Measurements from ENCODE around the gene SLC52A3.
A peak's percentile ranks its signal among the peaks of the same experiment; 100 is the strongest.
"Not testable (repeated sequence)": the region's sequence is repeated elsewhere in the genome, so short reads cannot be mapped to it uniquely, and the experiment has no call there.

Gene SLC52A3

DNA sequence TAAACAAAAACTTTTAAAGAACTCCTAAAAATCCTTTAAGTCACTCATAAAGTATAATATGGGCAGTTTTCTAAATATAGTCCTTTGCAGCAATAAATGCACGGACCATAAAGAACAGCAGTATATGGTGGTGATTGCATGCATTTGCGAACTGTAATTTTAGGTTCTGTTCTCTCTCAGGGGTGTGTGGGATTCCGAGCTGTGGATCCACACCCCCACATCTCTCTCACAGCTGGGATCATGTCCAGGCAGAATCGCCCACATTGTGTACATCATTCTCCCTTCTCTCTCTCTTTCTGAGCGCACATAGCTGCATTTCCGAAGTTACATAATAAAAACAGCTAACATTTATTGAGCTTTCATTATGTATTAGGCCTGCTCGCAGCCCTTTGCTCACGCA, 28.6 kb downstream of the SLC52A3 start:
- TF ChIP-seq FOXK2 (IDR thresholded peaks at IDR 0.05): no peak
- no peak for TF ChIP-seq LEF1 (IDR thresholded peaks at IDR 0.05; ENCODE audit: borderline replicate concordance)
- CTCF ChIA-PET: interaction anchor here (0.9 to 1.8 kb wide), 8 partner anchors 11 to 279 kb away, joined by 3 to 8 read pairs (median 4); no protein-coding TSS in a partner anchor
- POLR2A ChIA-PET: interaction anchor here (1.5 kb wide), 1 partner anchor 196 kb away, joined by 5 read pairs; the partner anchor contains the start of gene CSNK2A1
- no peak for DNase-seq (ENCODE audit: extremely low spot score)

DNA sequence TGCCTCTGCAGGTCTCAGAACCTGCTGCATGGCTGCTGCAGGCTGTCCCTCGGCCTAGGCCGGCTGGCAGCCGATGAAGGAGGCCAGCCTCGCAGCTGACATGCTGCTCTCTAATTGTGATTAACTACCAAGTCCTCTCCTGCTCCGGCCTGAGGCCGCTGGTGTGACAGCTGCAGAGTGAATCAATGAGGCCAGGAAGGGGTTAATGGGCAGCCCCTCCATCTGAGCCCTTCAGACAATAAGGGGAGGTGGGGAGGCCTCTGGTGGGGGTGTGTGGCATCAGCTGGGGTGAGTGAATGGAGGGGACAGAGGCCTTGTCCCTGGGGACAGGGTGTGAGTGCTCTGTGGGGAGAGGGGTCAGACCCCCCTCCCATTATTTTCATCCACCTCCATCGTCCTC, 34.4 kb downstream of the SLC52A3 start:
- CTCF ChIA-PET: no interaction called here
- no peak for DNase-seq (ENCODE audit: extremely low spot score)
- TF ChIP-seq L3MBTL2 (conservative IDR thresholded peaks at IDR 0.05) (no peak), CTBP1 (IDR thresholded peaks at IDR 0.05; ENCODE audit: borderline replicate concordance) (no peak), SP1 (IDR thresholded peaks at IDR 0.05) (no peak), FOXM1 (IDR thresholded peaks at IDR 0.05; ENCODE audit: borderline replicate concordance) (no peak), ZNF384 (IDR thresholded peaks at IDR 0.05) (no peak), LEF1 (IDR thresholded peaks at IDR 0.05; ENCODE audit: borderline replicate concordance) (no peak)
- POLR2A ChIA-PET: no interaction called here

DNA sequence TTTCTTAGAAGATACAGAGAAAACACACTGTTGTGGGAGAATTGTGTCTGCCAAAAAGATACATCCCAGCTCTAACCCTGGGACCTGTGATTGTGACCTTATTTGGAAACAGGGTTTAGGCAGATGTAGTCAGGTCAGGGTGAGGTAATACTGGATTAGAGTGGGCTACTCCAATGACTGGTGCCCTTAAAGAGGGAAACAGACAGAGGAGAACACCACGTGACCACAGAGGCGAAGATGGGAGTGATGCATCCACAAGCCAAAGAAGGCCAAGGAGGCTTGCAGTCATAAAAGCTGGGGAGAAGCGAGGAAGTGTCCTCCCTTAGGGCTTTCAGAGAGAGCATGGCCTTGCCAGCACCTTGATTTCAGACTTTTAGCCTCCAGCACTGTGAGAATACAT, 35.6 kb downstream of the SLC52A3 start:
- no peak for DNase-seq (ENCODE audit: extremely low spot score)
- ChIA-PET CTCF (interaction anchor here (1.5 kb wide), 1 partner anchor 66 kb away, joined by 6 read pairs; no protein-coding TSS in a partner anchor), POLR2A (no interaction called here)
- no peak for TF ChIP-seq SUZ12 (IDR thresholded peaks at IDR 0.05)
- no peak for TF ChIP-seq FOXK2 (IDR thresholded peaks at IDR 0.05)
- TF ChIP-seq SP1 (IDR thresholded peaks at IDR 0.05): no peak
- TF ChIP-seq NFRKB (IDR thresholded peaks at IDR 0.05): no peak
- TF ChIP-seq ELF4 (IDR thresholded peaks at IDR 0.05): no peak
- TF ChIP-seq CTBP1 (IDR thresholded peaks at IDR 0.05; ENCODE audit: borderline replicate concordance): no peak
- no peak for TF ChIP-seq ZNF384 (IDR thresholded peaks at IDR 0.05)
- no peak for TF ChIP-seq FOXA1 (IDR thresholded peaks at IDR 0.05)
- TF ChIP-seq ARNT (IDR thresholded peaks at IDR 0.05): no peak

DNA sequence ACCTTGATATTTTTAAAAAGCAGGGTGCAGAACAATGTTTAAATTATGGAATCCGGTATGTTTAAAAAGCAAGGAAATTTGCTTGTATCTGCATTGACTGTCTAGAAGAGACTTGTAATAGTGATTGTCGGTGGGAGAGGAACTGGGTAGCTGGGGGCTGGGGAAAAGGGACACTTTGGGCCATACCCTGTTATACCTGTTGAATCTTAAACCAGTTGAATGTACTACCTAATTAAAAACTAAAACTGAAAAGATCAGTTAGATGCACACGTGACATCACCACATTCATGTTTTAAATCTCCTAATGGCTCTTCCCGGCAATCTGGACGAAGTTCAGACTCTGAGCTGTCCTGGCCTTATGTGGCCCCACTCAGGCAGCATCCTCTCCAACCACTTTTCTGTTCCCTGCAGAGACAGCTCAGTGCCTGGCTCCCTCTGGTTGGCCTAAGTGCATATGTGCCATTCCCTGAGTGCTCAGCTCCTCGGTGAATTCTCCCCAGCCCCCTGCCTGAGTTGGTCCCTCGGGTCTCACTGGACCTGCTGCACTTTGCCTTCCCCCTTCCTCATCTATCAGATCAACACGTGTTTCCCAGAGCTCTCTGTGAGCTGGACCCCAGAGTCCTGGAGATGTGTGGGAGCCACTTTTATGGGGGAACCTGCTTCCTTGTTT, 36.3 kb downstream of the SLC52A3 start:
- CTCF ChIA-PET: interaction anchor here (1.5 kb wide), 1 partner anchor 65 kb away, joined by 6 read pairs; no protein-coding TSS in a partner anchor
- POLR2A ChIA-PET: no interaction called here
- no peak for DNase-seq (ENCODE audit: extremely low spot score)
- no peak for TF ChIP-seq HDGF (IDR thresholded peaks at IDR 0.05; ENCODE audit: borderline replicate concordance)
- no peak for TF ChIP-seq CTBP1 (IDR thresholded peaks at IDR 0.05; ENCODE audit: borderline replicate concordance)
- no peak for TF ChIP-seq ELF4 (IDR thresholded peaks at IDR 0.05)
- no peak for TF ChIP-seq ZNF384 (IDR thresholded peaks at IDR 0.05)
- no peak for TF ChIP-seq NFRKB (IDR thresholded peaks at IDR 0.05)
- TF ChIP-seq BHLHE40 (IDR thresholded peaks at IDR 0.05; ENCODE audit: borderline replicate concordance): no peak
- no peak for TF ChIP-seq TARDBP (IDR thresholded peaks at IDR 0.05)

DNA sequence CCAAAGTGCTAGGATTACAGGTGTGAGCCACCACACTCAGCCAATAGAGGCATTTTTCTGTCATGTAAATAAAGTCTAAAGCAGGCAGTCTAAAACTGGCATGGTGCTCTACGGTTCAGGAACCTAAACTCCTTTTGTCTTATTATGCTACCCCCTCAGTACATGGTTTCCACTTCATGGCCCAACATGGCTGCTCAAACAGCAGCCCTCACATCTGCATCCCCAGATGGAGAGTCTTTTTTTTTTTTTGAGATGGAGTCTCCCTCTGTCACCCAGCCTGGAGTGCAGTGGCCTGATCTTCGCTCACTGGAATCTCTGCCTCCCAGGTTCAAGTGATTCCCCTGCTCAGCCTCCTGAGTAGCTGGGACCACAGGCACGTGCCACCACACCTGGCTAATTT, 38.3 kb downstream of the SLC52A3 start:
- no peak for DNase-seq (ENCODE audit: extremely low spot score)
- POLR2A ChIA-PET: no interaction called here
- TF ChIP-seq CTBP1 (IDR thresholded peaks at IDR 0.05; ENCODE audit: borderline replicate concordance) (no peak), TARDBP (IDR thresholded peaks at IDR 0.05) (no peak), ARNT (IDR thresholded peaks at IDR 0.05) (no peak), NFRKB (IDR thresholded peaks at IDR 0.05) (no peak)
- CTCF ChIA-PET: no interaction called here

DNA sequence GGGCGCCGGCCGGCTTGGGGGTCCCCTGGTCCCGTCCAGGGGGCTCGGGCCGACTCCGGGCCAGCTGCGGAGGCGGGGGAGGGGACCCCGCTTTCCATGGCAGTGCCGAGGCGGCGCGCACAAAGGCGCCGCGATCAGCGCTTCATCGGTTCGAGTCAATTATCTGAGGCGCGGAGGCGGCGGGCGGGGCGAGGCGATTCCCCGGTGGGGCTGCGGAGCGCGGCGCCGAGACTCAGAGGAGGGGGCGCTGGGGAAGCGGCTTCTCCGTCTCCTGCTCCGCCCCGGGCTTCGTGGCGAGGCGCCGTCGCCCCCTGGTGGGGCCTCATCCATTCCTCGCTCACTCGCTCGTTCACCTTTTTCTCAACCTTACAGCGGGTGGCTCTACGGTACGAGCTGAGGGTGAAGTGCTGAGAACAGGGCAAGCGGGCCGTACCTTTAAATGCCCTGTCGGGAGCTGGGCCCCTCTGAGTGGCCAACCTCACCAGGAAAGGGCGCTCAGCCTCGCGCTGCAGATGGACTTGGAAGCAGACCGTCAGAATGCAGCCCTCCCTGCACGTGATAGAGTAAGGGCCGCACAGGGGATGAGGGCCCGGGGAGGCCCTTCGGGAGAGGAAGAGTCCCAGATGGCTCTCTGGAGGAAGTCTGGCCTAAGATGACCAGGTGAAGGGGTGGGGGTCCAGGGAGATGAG, 39.9 kb downstream of the SLC52A3 start:
- TF ChIP-seq FOXA1 (IDR thresholded peaks at IDR 0.05) (no peak), LEF1 (IDR thresholded peaks at IDR 0.05; ENCODE audit: borderline replicate concordance) (no peak), ZNF384 (IDR thresholded peaks at IDR 0.05) (no peak), ELF4 (IDR thresholded peaks at IDR 0.05) (no peak), TARDBP (IDR thresholded peaks at IDR 0.05) (no peak), SP1 (IDR thresholded peaks at IDR 0.05) (no peak), HDGF (IDR thresholded peaks at IDR 0.05; ENCODE audit: borderline replicate concordance) (no peak), BHLHE40 (IDR thresholded peaks at IDR 0.05; ENCODE audit: borderline replicate concordance) (no peak)
- CTCF ChIA-PET: interaction anchor here (1.0 to 1.6 kb wide), 3 partner anchors 11 to 61 kb away, joined by 3 to 8 read pairs (median 4); no protein-coding TSS in a partner anchor
- POLR2A ChIA-PET: no interaction called here
- peak; percentile 83 for DNase-seq (ENCODE audit: extremely low spot score)

DNA sequence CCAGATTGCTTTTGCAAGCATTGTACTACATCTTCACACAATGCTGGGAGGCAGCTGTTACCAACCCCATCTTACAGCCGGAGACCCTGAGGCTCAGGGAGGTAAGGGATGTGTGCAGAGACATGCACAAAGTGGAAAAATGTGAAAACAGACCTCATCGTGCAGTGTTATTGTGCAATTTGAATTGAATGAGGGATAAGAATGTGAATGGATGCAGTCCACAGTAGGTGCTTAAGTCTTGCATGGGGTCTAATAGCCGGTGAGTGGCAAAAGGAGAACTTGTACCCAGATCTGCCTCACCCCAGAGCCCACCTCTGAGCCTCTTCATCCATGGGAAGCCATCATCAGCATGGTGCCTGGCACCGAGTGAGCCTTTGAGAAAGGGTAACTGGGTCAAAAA, 42.1 kb downstream of the SLC52A3 start:
- POLR2A ChIA-PET: no interaction called here
- TF ChIP-seq FOXK2 (IDR thresholded peaks at IDR 0.05) (no peak), SUZ12 (IDR thresholded peaks at IDR 0.05) (no peak), ELF4 (IDR thresholded peaks at IDR 0.05) (no peak), L3MBTL2 (conservative IDR thresholded peaks at IDR 0.05) (no peak), BHLHE40 (IDR thresholded peaks at IDR 0.05; ENCODE audit: borderline replicate concordance) (no peak), ZNF384 (IDR thresholded peaks at IDR 0.05) (no peak), FOXA1 (IDR thresholded peaks at IDR 0.05) (no peak), ARNT (IDR thresholded peaks at IDR 0.05) (no peak), NFRKB (IDR thresholded peaks at IDR 0.05) (no peak)
- TF ChIP-seq, protein P1, sequence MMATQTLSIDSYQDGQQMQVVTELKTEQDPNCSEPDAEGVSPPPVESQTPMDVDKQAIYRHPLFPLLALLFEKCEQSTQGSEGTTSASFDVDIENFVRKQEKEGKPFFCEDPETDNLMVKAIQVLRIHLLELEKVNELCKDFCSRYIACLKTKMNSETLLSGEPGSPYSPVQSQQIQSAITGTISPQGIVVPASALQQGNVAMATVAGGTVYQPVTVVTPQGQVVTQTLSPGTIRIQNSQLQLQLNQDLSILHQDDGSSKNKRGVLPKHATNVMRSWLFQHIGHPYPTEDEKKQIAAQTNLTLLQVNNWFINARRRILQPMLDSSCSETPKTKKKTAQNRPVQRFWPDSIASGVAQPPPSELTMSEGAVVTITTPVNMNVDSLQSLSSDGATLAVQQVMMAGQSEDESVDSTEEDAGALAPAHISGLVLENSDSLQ (IDR thresholded peaks at IDR 0.05): no peak
- DNase-seq (ENCODE audit: extremely low spot score): no peak
- CTCF ChIA-PET: no interaction called here

DNA sequence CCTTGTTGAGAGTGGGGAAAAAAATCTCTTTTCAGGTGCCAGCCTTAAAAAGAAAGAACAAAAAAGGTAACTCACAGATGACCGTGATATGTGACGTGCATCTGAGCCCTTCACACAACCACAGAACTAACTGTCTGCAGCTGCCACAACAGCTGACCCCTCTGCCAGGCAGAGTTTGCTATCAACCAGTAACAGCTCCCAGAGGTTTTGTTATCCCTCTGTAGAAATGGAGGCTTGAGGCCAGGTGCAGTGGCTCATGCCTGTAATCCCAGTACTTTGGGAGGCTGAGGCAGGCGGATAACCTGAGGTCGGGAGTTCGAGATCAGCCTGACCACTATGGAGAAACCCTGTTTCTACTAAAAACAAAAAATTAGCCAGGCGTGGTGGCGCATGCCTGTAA, 42.8 kb downstream of the SLC52A3 start:
- DNase-seq (ENCODE audit: extremely low spot score): no peak
- TF ChIP-seq CTBP1 (IDR thresholded peaks at IDR 0.05; ENCODE audit: borderline replicate concordance) (no peak), ARNT (IDR thresholded peaks at IDR 0.05) (no peak), BHLHE40 (IDR thresholded peaks at IDR 0.05; ENCODE audit: borderline replicate concordance) (no peak), HDGF (IDR thresholded peaks at IDR 0.05; ENCODE audit: borderline replicate concordance) (no peak), SP1 (IDR thresholded peaks at IDR 0.05) (no peak), L3MBTL2 (conservative IDR thresholded peaks at IDR 0.05) (no peak), FOXK2 (IDR thresholded peaks at IDR 0.05) (no peak), LEF1 (IDR thresholded peaks at IDR 0.05; ENCODE audit: borderline replicate concordance) (no peak), SUZ12 (IDR thresholded peaks at IDR 0.05) (no peak), ELF4 (IDR thresholded peaks at IDR 0.05) (no peak), ZNF384 (IDR thresholded peaks at IDR 0.05) (no peak)
- TF ChIP-seq, protein P1 (IDR thresholded peaks at IDR 0.05): no peak
- POLR2A ChIA-PET: no interaction called here
- CTCF ChIA-PET: no interaction called here

DNA sequence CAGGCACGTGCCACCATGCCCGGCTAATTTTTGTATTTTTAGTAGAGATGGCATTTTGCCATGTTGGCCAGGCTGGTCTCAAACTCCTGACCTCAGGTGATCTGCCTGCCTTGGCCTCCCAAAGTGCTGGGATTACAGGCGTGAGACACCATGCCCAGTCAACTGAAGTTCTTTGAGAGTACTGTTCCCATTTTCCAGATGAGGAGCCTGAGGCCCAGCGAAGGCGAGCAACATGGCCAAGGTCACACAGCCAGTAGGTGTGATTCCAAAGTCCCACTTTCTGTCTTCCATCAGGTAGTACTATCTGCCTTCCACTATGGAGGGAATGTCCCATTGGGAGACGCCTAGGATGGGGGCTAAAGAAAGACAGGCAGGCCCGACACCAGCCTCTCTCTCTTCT, 43.5 kb downstream of the SLC52A3 start:
- DNase-seq (ENCODE audit: extremely low spot score); CTCF ChIA-PET; POLR2A ChIA-PET: not testable (repeated sequence)
